Measurements from ENCODE around the gene MAP10.

The MAP10 gene

DNA sequence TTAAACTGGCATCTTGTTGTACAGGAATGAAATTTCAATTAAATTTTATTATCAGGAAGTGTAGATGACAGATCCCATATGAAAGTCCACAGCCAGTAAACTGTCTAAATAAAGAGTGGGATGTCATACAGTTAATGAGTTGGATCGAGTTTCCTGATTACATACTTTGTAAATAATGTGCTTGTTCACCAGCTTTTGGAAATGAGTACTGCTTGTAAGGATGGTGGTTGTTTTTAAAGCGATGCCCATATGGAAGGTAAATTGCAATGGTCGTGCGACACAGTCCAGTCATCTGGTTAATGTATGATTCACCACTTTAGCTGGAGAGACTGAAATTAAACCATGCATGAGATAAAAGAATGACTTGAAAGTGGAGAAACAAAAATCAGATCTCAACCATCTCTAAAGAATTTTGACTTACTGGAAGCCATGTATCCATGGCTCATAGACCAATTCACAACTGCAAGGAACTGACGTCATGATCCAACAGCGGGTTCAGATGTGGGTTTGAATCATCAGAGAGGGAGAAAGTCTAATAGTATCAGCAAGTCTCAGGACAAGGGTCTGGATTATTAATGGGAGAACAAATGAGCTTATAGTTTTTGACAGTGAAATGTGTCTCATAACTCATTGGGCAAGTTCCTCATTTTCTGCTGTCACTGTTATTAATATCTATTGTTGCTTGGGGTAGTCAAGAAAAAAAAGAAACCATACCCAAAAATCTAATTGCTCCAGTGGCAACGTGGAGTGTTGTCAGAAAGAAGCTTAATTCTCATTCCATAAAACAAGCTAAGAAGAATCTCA lies 49.0 kb downstream of the MAP10 start:
- no peak for DNase-seq (ENCODE audit: low spot score)

DNA sequence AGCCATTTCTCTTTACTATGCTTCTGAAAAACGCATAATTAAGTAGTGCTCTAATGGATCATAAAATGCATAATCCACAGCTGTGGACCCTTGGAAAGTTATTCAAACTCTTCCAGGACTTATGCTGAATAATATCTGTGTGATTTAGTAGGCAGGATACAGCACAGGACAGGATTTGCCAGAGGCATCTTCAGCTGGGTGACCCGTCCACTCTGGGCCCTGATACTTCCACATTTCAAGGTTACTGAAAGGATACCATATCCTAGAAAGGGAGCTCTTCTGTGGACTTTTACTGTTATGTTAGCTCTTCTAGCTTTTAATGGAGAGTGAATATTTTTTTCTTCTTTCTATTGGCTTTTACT lies 49.6 kb downstream of the MAP10 start:
- no peak for DNase-seq (ENCODE audit: low spot score)

DNA sequence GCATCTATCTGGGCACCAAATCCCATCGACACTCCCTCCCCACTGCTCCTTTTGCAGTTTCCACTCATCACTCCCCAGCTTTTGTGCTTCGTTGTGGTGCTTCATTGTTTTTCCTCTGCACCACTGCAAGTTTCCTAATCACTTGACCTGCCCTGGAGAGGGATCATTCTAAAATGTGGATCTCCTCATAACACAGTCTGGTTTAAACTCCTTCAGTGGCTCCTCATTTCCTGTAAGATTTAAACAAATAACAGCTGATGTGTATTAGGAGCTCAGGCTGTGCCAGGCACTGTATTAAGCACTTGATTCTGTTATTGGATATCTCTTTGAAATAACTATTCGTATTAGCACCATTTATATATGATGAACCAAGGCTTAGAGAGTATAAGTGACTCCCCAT lies 51.3 kb downstream of the MAP10 start:
- no peak for DNase-seq (ENCODE audit: low spot score)
